ENCODE results near the gene CRISP1.
"Not testable (repeated sequence)": the region's sequence is repeated elsewhere in the genome, so short reads cannot be mapped to it uniquely, and the experiment has no call there.

CRISP1 gene

DNA sequence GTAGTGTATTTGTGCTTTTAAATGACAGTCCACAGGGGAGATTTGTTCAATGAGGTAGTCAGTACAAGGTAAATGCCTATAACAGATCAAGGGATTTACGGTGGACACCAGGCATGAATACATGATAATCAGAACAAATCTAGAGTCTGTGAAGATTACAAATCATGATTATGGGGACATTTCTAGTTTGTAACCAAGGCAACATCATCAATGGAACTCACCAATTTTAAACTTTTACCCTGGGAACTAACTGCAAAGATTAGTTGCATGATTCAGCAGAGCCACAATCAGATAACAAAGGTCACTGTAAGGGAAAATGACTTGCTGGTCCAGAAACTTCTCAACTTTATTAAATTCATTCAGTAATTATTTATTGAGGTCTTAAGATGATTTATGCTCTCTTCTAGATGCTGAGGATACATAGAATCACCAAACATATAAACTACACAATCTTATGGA, at the start of gene CRISP1:
CRISP1 (minus strand) TSS at position 51 of the 459 bp plus-strand sequence. CDS start 9,135 bp downstream, outside the sequence.
- no peak for DNase-seq (ENCODE audit: extremely low read depth in 1 of 2, low read depth in 1 of 2)

DNA sequence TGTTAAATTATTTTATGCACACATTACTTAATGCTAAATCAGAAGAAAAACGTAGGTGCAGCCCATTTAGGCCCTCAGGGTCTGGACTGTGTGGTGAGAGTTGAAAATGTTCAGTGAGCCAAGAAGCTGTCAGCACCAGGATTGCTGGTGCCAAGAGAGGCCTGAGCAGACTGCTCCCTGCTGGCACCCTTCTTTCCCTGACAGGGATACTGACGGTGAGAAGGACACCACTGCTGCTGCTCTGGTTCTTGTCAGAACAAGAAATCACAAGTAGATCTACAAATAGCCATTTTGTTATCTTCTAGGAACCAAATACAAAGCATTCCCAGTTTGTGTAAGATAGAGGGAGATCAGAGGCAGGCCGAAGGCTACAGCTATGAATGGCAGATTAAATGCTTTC, 48.7 kb upstream of the CRISP1 start:
- DNase-seq (ENCODE audit: extremely low read depth in 1 of 2, low read depth in 1 of 2), result no peak

DNA sequence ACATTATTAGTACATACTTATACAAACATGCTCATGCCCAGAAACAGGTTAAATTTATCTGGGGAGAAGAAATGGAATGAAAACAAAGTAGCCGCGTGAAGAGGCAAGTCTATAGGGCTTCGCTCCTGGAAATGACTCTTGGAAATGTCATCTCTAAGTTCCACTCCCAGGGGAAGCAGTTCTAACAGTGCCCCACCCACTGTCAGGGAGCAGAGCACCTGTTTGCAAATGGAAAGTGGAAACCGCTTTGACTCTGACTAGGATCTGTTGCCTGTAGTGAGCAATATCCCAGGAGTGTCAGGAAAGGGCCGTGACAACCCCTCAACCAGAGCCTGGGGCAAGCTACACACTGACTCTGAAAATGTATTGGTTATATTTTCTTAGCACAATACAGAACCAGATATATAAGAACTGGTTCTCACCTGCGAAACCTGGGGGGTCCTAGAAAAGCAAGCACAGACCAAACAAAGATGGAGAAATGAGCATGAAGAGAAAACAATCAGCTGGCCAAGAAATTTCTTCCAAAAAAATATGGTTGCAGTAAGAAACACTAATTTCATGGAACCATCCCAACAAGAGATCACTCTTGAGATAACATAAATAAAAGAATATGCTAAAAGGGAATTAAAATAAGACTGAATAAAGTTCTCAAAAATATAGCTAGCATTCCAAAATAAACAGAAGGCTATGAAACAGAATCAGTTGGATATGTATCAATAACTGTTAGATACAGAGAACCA, 47.5 kb upstream of the CRISP1 start:
- no peak for DNase-seq (ENCODE audit: extremely low read depth in 1 of 2, low read depth in 1 of 2)

GRCh38 chr6:49912196-49912595, 45.9 kb upstream of the CRISP1 start:
- no peak for DNase-seq (ENCODE audit: extremely low read depth in 1 of 2, low read depth in 1 of 2)

- no peak for DNase-seq (ENCODE audit: extremely low read depth in 1 of 2, low read depth in 1 of 2)
Measured at GRCh38 chr6:49911252-49911651, 44.9 kb upstream of the CRISP1 start.

GRCh38 chr6:49909563-49909962, 43.2 kb upstream of the CRISP1 start:
- DNase-seq (ENCODE audit: extremely low read depth in 1 of 2, low read depth in 1 of 2), result no peak

GRCh38 chr6:49906526-49906925, 40.2 kb upstream of the CRISP1 start:
- no peak for DNase-seq (ENCODE audit: extremely low read depth in 1 of 2, low read depth in 1 of 2)

DNA sequence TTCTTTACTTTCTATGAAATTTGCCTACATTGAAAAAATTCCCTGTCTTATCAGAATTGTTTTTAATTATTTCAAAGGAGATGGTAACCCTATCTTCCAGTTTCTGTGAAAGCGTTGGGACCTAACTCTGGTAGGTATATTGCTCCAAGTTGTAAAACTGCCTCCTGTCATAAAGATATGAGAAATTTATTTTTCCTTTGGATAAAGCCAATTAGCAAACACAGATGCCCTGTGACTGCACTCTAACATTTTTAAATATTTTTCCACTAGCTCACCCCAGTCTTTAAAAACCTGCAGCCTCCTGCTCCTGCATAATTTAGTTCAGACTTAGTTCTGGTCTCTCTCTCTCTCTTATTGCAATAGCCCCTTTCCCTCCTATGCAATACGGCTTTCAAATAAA, 39.0 kb upstream of the CRISP1 start:
- DNase-seq (ENCODE audit: extremely low read depth in 1 of 2, low read depth in 1 of 2), result no peak

DNA sequence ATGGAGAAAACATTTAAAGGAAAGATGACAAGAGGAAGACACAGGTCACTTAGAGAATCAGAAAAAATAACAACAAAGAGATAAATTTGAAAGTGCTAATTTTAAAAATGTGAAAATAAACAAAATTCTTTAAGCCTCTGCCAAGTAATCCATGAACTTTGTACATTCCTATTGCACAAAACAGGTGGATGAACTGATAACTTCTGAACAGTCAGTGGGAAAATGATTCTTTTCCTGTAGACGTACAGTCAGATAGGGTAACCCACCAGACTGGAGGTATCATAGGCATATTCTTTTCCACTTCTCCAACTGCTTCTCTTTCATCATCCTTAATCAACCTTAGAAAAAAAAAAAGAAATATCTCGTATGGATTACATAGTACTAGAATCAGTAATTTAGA, 36.5 kb upstream of the CRISP1 start:
- DNase-seq (ENCODE audit: extremely low read depth in 1 of 2, low read depth in 1 of 2), result no peak

DNA sequence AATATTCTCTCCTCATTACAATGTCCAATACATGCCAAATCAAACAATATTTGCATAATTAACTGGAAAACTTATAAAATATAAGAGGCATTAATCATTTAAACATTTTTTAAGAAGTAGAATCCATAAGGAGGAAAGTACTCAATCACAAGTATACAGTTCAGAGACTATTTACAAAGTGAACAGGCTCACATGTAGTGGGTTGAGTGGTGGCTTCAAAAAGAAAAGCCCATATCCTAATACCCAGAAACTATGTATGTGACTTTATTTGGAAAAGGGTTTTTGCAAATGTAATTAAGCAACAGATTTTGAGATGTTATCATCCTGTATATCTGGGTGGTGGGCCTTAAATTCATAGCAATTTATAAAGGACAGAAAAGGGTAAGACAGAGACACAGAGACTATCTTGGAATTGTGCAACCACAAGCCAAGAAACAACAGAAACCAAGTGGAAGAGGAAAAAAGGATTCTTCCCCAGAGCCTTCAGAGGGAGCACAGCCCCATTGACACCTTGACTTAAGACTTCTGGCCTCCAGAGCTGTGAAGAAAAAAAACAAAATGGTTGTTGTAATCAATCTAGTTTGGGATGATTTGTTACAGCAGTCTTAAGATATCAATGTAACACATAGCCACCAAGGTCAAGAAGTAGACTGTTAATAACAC, 32.7 kb upstream of the CRISP1 start:
- DNase-seq (ENCODE audit: extremely low read depth in 1 of 2, low read depth in 1 of 2), result no peak

- not testable (repeated sequence) for DNase-seq (ENCODE audit: extremely low read depth in 1 of 2, low read depth in 1 of 2)
Measured at GRCh38 chr6:49895553-49895952, 29.2 kb upstream of the CRISP1 start.

- no peak for DNase-seq (ENCODE audit: extremely low read depth in 1 of 2, low read depth in 1 of 2)
Measured at GRCh38 chr6:49892280-49892679, 25.9 kb upstream of the CRISP1 start.

DNA sequence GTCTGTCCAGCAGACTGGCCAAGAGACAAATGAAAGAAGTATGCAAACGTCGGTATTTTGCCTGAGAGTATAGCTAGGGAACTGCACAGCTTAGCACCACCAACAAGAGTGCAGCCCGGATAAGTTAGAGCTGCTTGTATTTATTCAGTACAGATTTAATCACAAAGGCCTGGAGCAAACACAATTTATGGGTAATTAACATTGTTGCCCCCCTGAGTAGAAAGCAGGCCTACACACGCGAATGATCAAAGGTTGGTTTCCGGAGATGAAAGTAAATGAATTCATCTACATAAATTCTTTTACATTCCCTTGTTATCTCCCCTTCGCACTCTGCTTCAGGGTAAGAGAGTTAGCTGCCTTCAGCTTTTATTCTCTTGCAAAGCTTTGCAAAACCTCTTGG, 24.7 kb upstream of the CRISP1 start:
- DNase-seq (ENCODE audit: extremely low read depth in 1 of 2, low read depth in 1 of 2), result no peak

GRCh38 chr6:49888742-49889431, 22.6 kb upstream of the CRISP1 start:
- no peak for DNase-seq (ENCODE audit: extremely low read depth in 1 of 2, low read depth in 1 of 2)

- no peak for DNase-seq (ENCODE audit: extremely low read depth in 1 of 2, low read depth in 1 of 2)
Measured at GRCh38 chr6:49868951-49869529, 2.7 kb upstream of the CRISP1 start.

GRCh38 chr6:49856282-49856681, 10.1 kb downstream of the CRISP1 start:
- no peak for DNase-seq (ENCODE audit: extremely low read depth in 1 of 2, low read depth in 1 of 2)

- DNase-seq (ENCODE audit: extremely low read depth in 1 of 2, low read depth in 1 of 2), result no peak
Measured at GRCh38 chr6:49855221-49855620, 11.1 kb downstream of the CRISP1 start.

DNA sequence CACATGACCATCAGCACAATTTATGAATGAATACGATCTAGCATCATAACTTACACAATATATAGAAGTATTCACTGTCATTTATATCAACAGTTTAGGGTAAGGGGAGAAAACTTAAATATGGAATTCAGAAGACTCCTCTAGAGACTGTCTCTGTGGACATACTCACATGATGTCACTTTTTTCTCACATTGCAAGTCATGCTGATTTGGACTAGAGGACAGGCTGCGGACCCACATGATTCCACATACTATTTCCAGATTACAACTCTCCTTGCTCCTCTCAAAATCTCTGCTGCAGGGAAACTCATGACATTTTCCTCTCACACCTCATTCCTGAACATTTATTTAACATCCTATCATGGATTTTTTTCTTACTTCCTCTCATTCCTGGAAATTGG, 13.4 kb downstream of the CRISP1 start:
- DNase-seq (ENCODE audit: extremely low read depth in 1 of 2, low read depth in 1 of 2), result no peak

- DNase-seq (ENCODE audit: extremely low read depth in 1 of 2, low read depth in 1 of 2), result no peak
Measured at GRCh38 chr6:49849213-49849907, 17.0 kb downstream of the CRISP1 start.

- DNase-seq (ENCODE audit: extremely low read depth in 1 of 2, low read depth in 1 of 2), result no peak
Measured at GRCh38 chr6:49847673-49848072, 18.7 kb downstream of the CRISP1 start.

- DNase-seq (ENCODE audit: extremely low read depth in 1 of 2, low read depth in 1 of 2), result no peak
Measured at GRCh38 chr6:49847014-49847413, 19.3 kb downstream of the CRISP1 start.

All from activated CD8-positive, alpha-beta memory T cell treated with anti-CD3 and anti-CD28 coated beads for 1 hour (primary cell).